GM10847 (cell line): ENCODE measurements around the gene ZCCHC9.

Experiments used
- POLR2A ChIP-seq: IDR thresholded peaks from 2 replicates; pipeline ENCODE4 v1.6.1; 2011; ENCODE audit not compliant: insufficient read length; ENCODE audit errors: extremely low read depth

ZCCHC9 gene

GRCh38 chr5:81300921-81301270 is 491 bp upstream of the ZCCHC9 start:
- TF ChIP-seq POLR2A: no peak

- TF ChIP-seq POLR2A: no peak
These were observed 1.2 kb downstream of the ZCCHC9 start for GRCh38 chr5:81302596-81302995.

GRCh38 chr5:81303563-81303962 is 2.2 kb downstream of the ZCCHC9 start:
- TF ChIP-seq POLR2A: no peak

- no peak for TF ChIP-seq POLR2A
These were observed 4.4 kb downstream of the ZCCHC9 start for GRCh38 chr5:81305785-81306184.

GRCh38 chr5:81308836-81309235 is 7.4 kb downstream of the ZCCHC9 start:
- TF ChIP-seq POLR2A: no peak

- TF ChIP-seq POLR2A: no peak
These were observed 9.1 kb downstream of the ZCCHC9 start for GRCh38 chr5:81310402-81311063.

GRCh38 chr5:81313278-81313677 is 11.9 kb downstream of the ZCCHC9 start:
- no peak for TF ChIP-seq POLR2A

GRCh38 chr5:81313686-81314085 is 12.3 kb downstream of the ZCCHC9 start:
- no peak for TF ChIP-seq POLR2A

GRCh38 chr5:81314581-81314980 is 13.2 kb downstream of the ZCCHC9 start:
- TF ChIP-seq POLR2A: no peak

GRCh38 chr5:81315336-81315735 is 13.9 kb downstream of the ZCCHC9 start:
- no peak for TF ChIP-seq POLR2A

- TF ChIP-seq POLR2A: no peak
These were observed 14.4 kb downstream of the ZCCHC9 start for GRCh38 chr5:81315830-81316229.

- TF ChIP-seq POLR2A: no peak
These were observed 15.2 kb downstream of the ZCCHC9 start for GRCh38 chr5:81316571-81316970.

DNA sequence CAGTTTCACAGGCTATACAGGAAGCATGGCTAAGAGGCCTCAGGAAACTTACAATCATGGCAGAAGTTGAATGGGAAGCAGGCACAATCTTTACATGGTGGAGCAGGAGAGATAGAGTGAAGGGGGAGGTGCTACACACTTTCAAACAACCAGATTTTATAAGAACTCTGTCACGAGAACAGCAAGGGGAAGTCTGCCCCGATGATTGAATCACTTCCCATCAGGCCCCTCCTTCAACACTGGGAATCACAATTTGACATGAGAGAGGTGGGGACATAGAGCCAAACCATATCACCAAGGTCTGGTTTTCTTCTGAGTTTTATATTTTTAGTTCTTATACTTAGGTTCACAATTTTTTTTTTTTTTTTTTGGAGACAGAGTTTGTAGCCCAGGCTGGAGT is 16.1 kb downstream of the ZCCHC9 start:
- TF ChIP-seq POLR2A: no peak

DNA sequence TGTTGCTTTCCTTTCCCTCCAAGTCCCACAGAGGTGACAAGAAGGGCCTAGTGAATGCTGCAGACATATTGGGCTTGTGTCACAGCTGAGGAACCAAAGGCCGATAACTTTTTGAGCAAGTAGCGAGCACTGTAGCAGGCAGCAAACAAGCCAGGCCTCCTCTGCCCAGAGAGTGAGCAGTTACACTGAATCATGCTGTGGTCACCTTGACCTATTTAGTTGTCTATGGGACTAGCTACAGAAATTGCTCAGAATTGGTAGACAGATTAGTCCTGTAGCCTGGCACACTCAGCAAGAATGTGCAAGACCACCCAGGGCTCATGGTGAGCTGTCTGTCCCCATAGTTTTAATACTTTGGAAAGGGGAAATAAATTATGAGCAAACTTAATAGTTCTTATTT is 25.2 kb downstream of the ZCCHC9 start:
- TF ChIP-seq POLR2A: no peak

- no peak for TF ChIP-seq POLR2A
These were observed 33.1 kb downstream of the ZCCHC9 start for GRCh38 chr5:81334304-81335061.

GRCh38 chr5:81335946-81336345 is 34.6 kb downstream of the ZCCHC9 start:
- no peak for TF ChIP-seq POLR2A

DNA sequence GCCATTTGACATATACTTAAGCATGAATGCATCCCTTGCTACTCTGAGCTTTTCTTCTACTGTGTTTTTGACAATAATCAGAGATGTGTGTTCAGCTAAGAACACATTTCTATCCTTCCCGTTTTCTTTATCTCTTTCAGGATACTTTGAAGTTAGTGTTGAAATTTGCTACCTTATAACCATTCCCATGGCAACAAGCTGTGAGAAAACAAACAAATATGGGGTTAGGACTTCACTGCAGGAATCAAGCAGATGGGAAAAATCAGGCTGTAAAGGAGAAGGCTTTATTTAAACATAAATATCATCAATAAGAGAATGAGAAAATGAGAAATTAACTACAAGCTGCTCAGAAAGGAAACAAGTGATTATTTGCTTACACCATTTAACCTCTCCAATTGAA is 35.2 kb downstream of the ZCCHC9 start:
- TF ChIP-seq POLR2A: no peak
